Measurements from ENCODE around the gene ARHGEF33.

The ARHGEF33 gene

GRCh38 chr2:39022642-39023235, 133.1 kb downstream of the ARHGEF33 start:
- Mint-ChIP-seq H3K4me3 (no peak overlapping the region), H3K27ac (no peak overlapping the region), H3K9me3 (no peaks in the 10 kb centered on the region), H3K4me1 (ENCODE audit: low read depth) (no peaks in the 10 kb centered on the region), H3K27me3 (no peaks in the 10 kb centered on the region), H3K36me3 (ENCODE audit: low read depth) (peaks cover 28% of the 10 kb centered on the region)
- intact Hi-C loops (cut with micrococcal nuclease) = no loop called here

- Mint-ChIP-seq H3K9me3 (no peaks in the 10 kb centered on the region), H3K4me3 (no peak overlapping the region), H3K4me1 (ENCODE audit: low read depth) (no peaks in the 10 kb centered on the region), H3K27me3 (no peaks in the 10 kb centered on the region), H3K36me3 (ENCODE audit: low read depth) (peaks cover 22% of the 10 kb centered on the region), H3K27ac (no peak overlapping the region)
- intact Hi-C loops (cut with micrococcal nuclease) = no loop called here
Measured at GRCh38 chr2:39023649-39024048, 134.0 kb downstream of the ARHGEF33 start.

GRCh38 chr2:39024833-39025232, 135.2 kb downstream of the ARHGEF33 start:
- no peak overlapping the region for H3K4me3 Mint-ChIP-seq
- no peaks in the 10 kb centered on the region for H3K9me3 Mint-ChIP-seq
- intact Hi-C loops (cut with micrococcal nuclease) = no loop called here

More at GRCh38 chr2:39024833-39025232, 135.2 kb downstream of the ARHGEF33 start:
- Mint-ChIP-seq H3K27ac (no peak overlapping the region), H3K27me3 (no peaks in the 10 kb centered on the region), H3K36me3 (ENCODE audit: low read depth) (peaks cover 14% of the 10 kb centered on the region), H3K4me1 (ENCODE audit: low read depth) (no peaks in the 10 kb centered on the region)

Data from dendritic cell treated with granulocyte-macrophage colony-stimulating factor and Interleukin-4, amounts not matched to agents 40 ng/mL and 50 ng/mL, for 4 days (primary cell).